Breast epithelium (tissue), 4 donors: Measurements from ENCODE around the gene SLC35A3. TPM values are rescaled to one million over a fixed set of nuclear protein-coding genes. Genes with fewer than 3 reads are reported as not detected.

Experiments
- DNase-seq, 2 donors: peaks; one replicate each; pipeline ENCODE4 v3.0.0-alpha.2; 2019; ENCODE audit warnings: low spot score in 2 of 2
- H3K27ac ChIP-seq, 2 donors: fragments of 200-600 bp; sonication (generic) in 1 of 2; one replicate each; pipeline ENCODE4 v1.5.1; 2016 to 2019; ENCODE audit warnings: mild to moderate bottlenecking in 1 of 2
- H3K27me3 ChIP-seq, 2 donors: fragments of 200-600 bp; sonication (generic) in 1 of 2; one replicate each; pipeline versions ENCODE4 v1.5.1 to v1.6.0; 2017 to 2019; ENCODE audit warnings: control low read depth in 1 of 2, mild to moderate bottlenecking in 1 of 2
- H3K36me3 ChIP-seq: fragments of 200-600 bp; one replicate; pipeline ENCODE4 v1.5.1; 2019
- H3K4me1 ChIP-seq, 2 donors: fragments of 200-600 bp; sonication (generic); one replicate each; pipeline ENCODE4 v1.5.1; 2016 to 2019; ENCODE audit warnings: control low read depth in 1 of 2
- H3K4me3 ChIP-seq, 3 donors: fragments of 200-600 bp; sonication (generic); 1 replicate in 2 of 3; 2 replicates in 1 of 3; pipeline ENCODE4 v1.5.1; 2016 to 2019; ENCODE audit warnings: mild to moderate bottlenecking in 3 of 3, moderate library complexity in 2 of 3
- H3K9me3 ChIP-seq, 2 donors: fragments of 200-600 bp; sonication (generic) in 1 of 2; one replicate each; pipeline ENCODE4 v1.5.1; 2016 to 2019; ENCODE audit warnings: control low read depth in 1 of 2
- CTCF ChIP-seq, 3 donors: fragments of 450-650 bp; IDR thresholded peaks; one replicate each; pipeline ENCODE4 v1.5.1; 2016 to 2017; ENCODE audit warnings: antibody characterized with exemption in 3 of 3, mild to moderate bottlenecking in 3 of 3, moderate library complexity in 3 of 3
- POLR2A ChIP-seq: fragments of 450-650 bp; IDR thresholded peaks from one replicate; pipeline ENCODE4 v1.6.1; 2016; ENCODE audit warnings: antibody characterized with exemption, mild to moderate bottlenecking, moderate library complexity
- POLR2AphosphoS5 ChIP-seq, 3 donors: sonication (generic); formaldehyde crosslinking; IDR thresholded peaks; one replicate each; pipeline ENCODE4 v1.6.1; 2017; ENCODE audit warnings: antibody characterized with exemption in 3 of 3
- intact Hi-C: fragments of 100-400 bp; cut with DNase I; formaldehyde crosslinking; loops from one replicate; pipeline ENCODE4 v1.15.1; 2023; ENCODE audit warnings: low total_unique reads
- total RNA-seq, 3 donors: library from RNA; depleted of rRNA; stranded (reverse); fragments of >200 nt; gene quantifications; one replicate each; pipeline ENCODE4 v1.1.0, GENCODE V29; 2016

SLC35A3 gene
- total RNA-seq, 3 donors from 2014 or later = 31.8 to 41.7 (median 36.5) TPM

- intact Hi-C loops = no loop called here
- H3K4me1 ChIP-seq = no peaks in the 10 kb centered on the region
- TF ChIP-seq POLR2AphosphoS5 (IDR thresholded peaks at IDR 0.05) (no peak), POLR2A (no peak), CTCF (IDR thresholded peaks at IDR 0.05) (no peak)
Observed at GRCh38 chr1:100065969-100066227, 96.1 kb downstream of the SLC35A3 start.

GRCh38 chr1:100070201-100070939 lies 100.6 kb downstream of the SLC35A3 start:
- H3K36me3 ChIP-seq = no peaks in the 10 kb centered on the region

More at GRCh38 chr1:100065969-100066227, 96.1 kb downstream of the SLC35A3 start:
- Histone ChIP-seq H3K4me3 (no peak overlapping the region), H3K36me3 (no peaks in the 10 kb centered on the region), H3K27me3 (no peaks in the 10 kb centered on the region), H3K9me3 (no peaks in the 10 kb centered on the region), H3K27ac (no peak overlapping the region)
- DNase-seq = no peak

GRCh38 chr1:100073531-100073930 lies 103.7 kb downstream of the SLC35A3 start:
- no peaks in the 10 kb centered on the region for H3K9me3 ChIP-seq
- no peaks in the 10 kb centered on the region for H3K27me3 ChIP-seq
- intact Hi-C loops = no loop called here
- no peak overlapping the region for H3K27ac ChIP-seq
- no peak for DNase-seq
- H3K36me3 ChIP-seq = no peaks in the 10 kb centered on the region
- H3K4me1 ChIP-seq = no peaks in the 10 kb centered on the region
- TF ChIP-seq CTCF (IDR thresholded peaks at IDR 0.05) (no peak), POLR2A (no peak), POLR2AphosphoS5 (IDR thresholded peaks at IDR 0.05) (no peak)
- H3K4me3 ChIP-seq = no peak overlapping the region

More at GRCh38 chr1:100070201-100070939, 100.6 kb downstream of the SLC35A3 start:
- H3K4me1 ChIP-seq = no peaks in the 10 kb centered on the region
- no peak for TF ChIP-seq POLR2A
- TF ChIP-seq POLR2AphosphoS5 (IDR thresholded peaks at IDR 0.05) = no peak
- TF ChIP-seq CTCF (IDR thresholded peaks at IDR 0.05) = no peak
- DNase-seq = no peak
- H3K27ac ChIP-seq = no peak overlapping the region
- no peak overlapping the region for H3K4me3 ChIP-seq
- H3K27me3 ChIP-seq = no peaks in the 10 kb centered on the region
- intact Hi-C loops = no loop called here
- H3K9me3 ChIP-seq = no peaks in the 10 kb centered on the region

- no peak for DNase-seq
- Histone ChIP-seq H3K36me3 (no peaks in the 10 kb centered on the region), H3K9me3 (no peaks in the 10 kb centered on the region), H3K4me3 (no peak overlapping the region), H3K4me1 (no peaks in the 10 kb centered on the region), H3K27me3 (no peaks in the 10 kb centered on the region), H3K27ac (no peak overlapping the region)
- intact Hi-C loops = no loop called here
- TF ChIP-seq POLR2AphosphoS5 (IDR thresholded peaks at IDR 0.05) = no peak
- no peak for TF ChIP-seq POLR2A
- TF ChIP-seq CTCF (IDR thresholded peaks at IDR 0.05) = no peak
Observed at GRCh38 chr1:100074604-100075395, 105.0 kb downstream of the SLC35A3 start.

- TF ChIP-seq POLR2AphosphoS5 (IDR thresholded peaks at IDR 0.05) (no peak), POLR2A (no peak), CTCF (IDR thresholded peaks at IDR 0.05) (no peak)
- H3K4me1 ChIP-seq = no peaks in the 10 kb centered on the region
- DNase-seq = no peak
- intact Hi-C loops = no loop called here
- H3K27ac ChIP-seq = no peak overlapping the region
- no peaks in the 10 kb centered on the region for H3K9me3 ChIP-seq
- no peaks in the 10 kb centered on the region for H3K36me3 ChIP-seq
- H3K4me3 ChIP-seq = no peak overlapping the region
- no peaks in the 10 kb centered on the region for H3K27me3 ChIP-seq
Observed at GRCh38 chr1:100075773-100076172, 106.0 kb downstream of the SLC35A3 start.
